Fibroblast of lung (primary cell): ENCODE measurements around the gene AKT1S1. TPM values are rescaled to one million over a fixed set of nuclear protein-coding genes. Genes with fewer than 3 reads are reported as not detected.

Experiments
- DNase-seq, 2 donors: peaks; one replicate each; pipeline versions ENCODE4 v3.0.0 to v3.0.0-alpha.2; 2010; ENCODE audit warnings: low read depth in 2 of 2
- H2AFZ ChIP-seq: 2 replicates; pipeline ENCODE4 v1.5.1; 2012; ENCODE audit warnings: low read length, control low read depth, inconsistent platforms
- H3K27ac ChIP-seq: 2 replicates; pipeline ENCODE4 v1.5.1; 2011; ENCODE audit warnings: low read length, control low read depth; ENCODE audit not compliant: insufficient read depth
- H3K27me3 ChIP-seq: 2 replicates; pipeline ENCODE4 v1.5.1; 2011; ENCODE audit warnings: mild to moderate bottlenecking, low read length; ENCODE audit not compliant: control insufficient read depth, insufficient read depth
- H3K36me3 ChIP-seq: 2 replicates; pipeline ENCODE4 v1.5.1; 2011; ENCODE audit warnings: low read length; ENCODE audit not compliant: control insufficient read depth, insufficient read depth
- H3K4me1 ChIP-seq: 2 replicates; pipeline ENCODE4 v1.5.1; 2011; ENCODE audit warnings: low read length; ENCODE audit not compliant: control insufficient read depth, insufficient read depth; ENCODE audit errors: extremely low read depth
- H3K4me2 ChIP-seq: 2 replicates; pipeline ENCODE4 v1.5.1; 2011; ENCODE audit warnings: low read length, control low read depth; ENCODE audit not compliant: insufficient read depth; ENCODE audit errors: extremely low read depth
- H3K4me3 ChIP-seq, 4 experiments: fragments of 200-600 bp in 1 of 4; sonication (generic) in 1 of 4; replicated peaks in 1 of 4; 2 replicates each; pipeline ENCODE4 v1.5.1; 2011 to 2016; ENCODE audit warnings: low read length in 4 of 4, low read depth in 3 of 4, mild to moderate bottlenecking in 3 of 4, control low read depth in 2 of 4, inconsistent platforms in 1 of 4, mixed read lengths in 1 of 4; ENCODE audit not compliant: insufficient read depth in 1 of 4; ENCODE audit errors: control extremely low read depth in 1 of 4
- H3K79me2 ChIP-seq: 2 replicates; pipeline ENCODE4 v1.5.1; 2012; ENCODE audit warnings: mild to moderate bottlenecking, low read length, inconsistent platforms; ENCODE audit not compliant: control insufficient read depth, insufficient read depth
- H3K9ac ChIP-seq: 2 replicates; pipeline ENCODE4 v1.5.1; 2011; ENCODE audit warnings: mild to moderate bottlenecking, low read length, control low read depth; ENCODE audit not compliant: insufficient read depth
- H3K9me3 ChIP-seq: 2 replicates; pipeline ENCODE4 v1.5.1; 2012; ENCODE audit warnings: low read depth, low read length; ENCODE audit not compliant: control insufficient read depth, insufficient read depth
- H4K20me1 ChIP-seq: 2 replicates; pipeline ENCODE4 v1.5.1; 2011; ENCODE audit warnings: low read length; ENCODE audit not compliant: control insufficient read depth, insufficient read depth; ENCODE audit errors: extremely low read depth
- CTCF ChIP-seq, 2 donors: IDR thresholded peaks in 1 of 2; conservative IDR thresholded peaks in 1 of 2; 1 replicate in 1 of 2; 2 replicates in 1 of 2; pipeline ENCODE4 v1.5.1; 2011 to 2012; ENCODE audit warnings: low read length in 2 of 2, control low read depth in 1 of 2, inconsistent platforms in 1 of 2, low read depth in 1 of 2, mild to moderate bottlenecking in 1 of 2
- EZH2 ChIP-seq: IDR thresholded peaks from 2 replicates; pipeline ENCODE4 v1.5.1; 2012; ENCODE audit warnings: low read length, control low read depth, mild to moderate bottlenecking; ENCODE audit errors: missing control alignments
- polyA plus RNA-seq, 2 donors: library from polyadenylated mRNA; depleted of rRNA in 1 of 2; stranded (reverse) in 1 of 2; unstranded in 1 of 2; fragments of >200 nt; gene quantifications; 2 replicates each; pipeline ENCODE4 v1.2.1, GENCODE V29; 2011 to 2012; ENCODE audit warnings: missing spikeins in 1 of 2
- total RNA-seq: library from RNA; depleted of rRNA; stranded (reverse); fragments of >200 nt; gene quantifications from 2 replicates; pipeline ENCODE4 v1.2.1, GENCODE V29; 2014

The AKT1S1 gene
- total and polyA plus RNA-seq, 2 donors (not counting 1 experiment from before 2014, with no cell fraction given), result 12.2 to 37.4 TPM

DNA sequence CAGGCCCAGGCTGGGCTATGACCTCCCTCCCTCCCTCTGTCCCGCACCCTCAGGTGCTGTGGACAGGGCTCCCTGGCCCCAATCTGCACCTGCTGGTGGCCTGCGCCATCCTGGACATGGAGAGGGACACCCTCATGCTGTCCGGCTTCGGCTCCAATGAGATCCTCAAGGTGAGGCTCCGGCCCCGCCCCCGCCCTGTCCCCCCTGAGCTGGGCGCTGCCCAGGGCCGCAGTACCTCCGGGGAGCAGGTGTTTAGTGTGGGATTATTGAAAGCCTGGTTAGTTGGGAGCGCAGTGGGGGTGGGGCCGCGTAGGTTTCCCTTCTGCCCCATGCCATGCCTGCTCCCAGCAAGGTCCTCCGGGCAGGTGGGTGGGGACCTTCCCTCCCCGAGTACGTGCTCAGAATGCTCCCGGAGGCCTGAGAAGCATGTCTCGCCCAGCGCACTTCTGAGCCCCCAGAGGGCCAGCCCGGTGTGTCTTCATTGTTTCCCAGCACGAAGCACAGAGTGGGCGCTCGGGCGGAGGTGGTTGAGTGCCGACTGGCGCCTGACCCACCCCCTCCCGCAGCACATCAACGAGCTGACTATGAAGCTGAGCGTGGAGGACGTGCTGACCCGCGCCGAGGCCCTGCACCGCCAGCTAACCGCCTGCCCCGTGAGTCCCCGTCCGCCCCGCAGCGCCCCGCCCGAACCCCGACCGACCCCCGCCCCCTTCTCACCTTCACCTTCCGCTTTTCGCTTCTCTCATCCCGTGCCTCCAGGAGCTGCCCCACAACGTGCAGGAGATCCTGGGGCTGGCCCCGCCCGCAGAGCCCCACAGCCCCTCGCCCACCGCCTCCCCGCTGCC is 10.7 kb upstream of the AKT1S1 start:
- no peak overlapping the region for H3K9ac ChIP-seq
- TF ChIP-seq EZH2, result no peak
- no peak for TF ChIP-seq CTCF (conservative IDR thresholded peaks at IDR 0.05 in 1 of 2, IDR thresholded peaks at IDR 0.05 in 1 of 2; ENCODE audit: low read depth in 1 of 2, low read length in 2 of 2)
- peaks cover 18% of the 10 kb centered on the region for H3K36me3 ChIP-seq
- no peaks in the 10 kb centered on the region for H4K20me1 ChIP-seq
- H3K27me3 ChIP-seq, result no peaks in the 10 kb centered on the region
- H3K27ac ChIP-seq, result no peak overlapping the region
- H3K9me3 ChIP-seq, result no peaks in the 10 kb centered on the region
- H3K4me2 ChIP-seq, result no peak overlapping the region
- H2AFZ ChIP-seq, result no peak overlapping the region
- no peaks in the 10 kb centered on the region for H3K79me2 ChIP-seq
- H3K4me1 ChIP-seq, result peaks cover 3% of the 10 kb centered on the region
- no peak for DNase-seq
- H3K4me3 ChIP-seq, result no peak overlapping the region

GRCh38 chr19:49887037-49887664 is 10.0 kb upstream of the AKT1S1 start:
- Histone ChIP-seq H3K4me3 (no peak overlapping the region), H3K79me2 (no peaks in the 10 kb centered on the region), H3K36me3 (peaks cover 25% of the 10 kb centered on the region), H3K4me2 (no peak overlapping the region), H3K9ac (no peak overlapping the region), H3K27ac (no peak overlapping the region), H4K20me1 (no peaks in the 10 kb centered on the region), H3K9me3 (no peaks in the 10 kb centered on the region), H3K4me1 (peaks cover 3% of the 10 kb centered on the region), H2AFZ (no peak overlapping the region), H3K27me3 (no peaks in the 10 kb centered on the region)
- no peak for TF ChIP-seq EZH2
- no peak for DNase-seq

GRCh38 chr19:49884760-49885159 is 7.6 kb upstream of the AKT1S1 start:
- no peak overlapping the region for H3K9ac ChIP-seq
- H3K36me3 ChIP-seq, result peaks cover 48% of the 10 kb centered on the region

More at GRCh38 chr19:49884760-49885159, 7.6 kb upstream of the AKT1S1 start:
- H3K27ac ChIP-seq, result no peak overlapping the region
- no peaks in the 10 kb centered on the region for H3K79me2 ChIP-seq
- DNase-seq, result no peak
- H3K9me3 ChIP-seq, result no peaks in the 10 kb centered on the region
- H3K4me1 ChIP-seq, result no peaks in the 10 kb centered on the region
- no peak for TF ChIP-seq EZH2
- TF ChIP-seq CTCF (conservative IDR thresholded peaks at IDR 0.05 in 1 of 2, IDR thresholded peaks at IDR 0.05 in 1 of 2; ENCODE audit: low read depth in 1 of 2, low read length in 2 of 2), result no peak
- no peak overlapping the region for H3K4me3 ChIP-seq
- H2AFZ ChIP-seq, result no peak overlapping the region
- H3K4me2 ChIP-seq, result no peak overlapping the region
- no peaks in the 10 kb centered on the region for H3K27me3 ChIP-seq
- no peaks in the 10 kb centered on the region for H4K20me1 ChIP-seq
